H1 (cell line): ENCODE measurements around the gene OLFM3. TPM values are rescaled to one million over a fixed set of nuclear protein-coding genes. Genes with fewer than 3 reads are reported as not detected.

Source experiments
- CTCF ChIA-PET: fragments of 300-600 bp; sonication (Branson Sonifier 250); formaldehyde crosslinking; loops from one replicate; lab custom pipeline; 2021; ENCODE audit not compliant: partially characterized antibody; lab: Charles Lee
- POLR2A ChIA-PET: fragments of 300-600 bp; sonication (Branson Sonifier 250); formaldehyde crosslinking; loops from one replicate; lab custom pipeline; 2021; ENCODE audit warnings: inconsistent platforms; ENCODE audit not compliant: partially characterized antibody; lab: Charles Lee
- DNase-seq, 2 experiments: peaks; one replicate each; pipeline versions ENCODE4 v3.0.0 to v3.0.0-alpha.2; 2010 to 2022; ENCODE audit warnings: low spot score in 2 of 2, low read depth in 1 of 2, mixed read lengths in 1 of 2
- FAIRE-seq: peaks from 2 replicates; lab custom pipeline; 2011; peaks lifted over from hg19 to GRCh38; lab: Jason Lieb, UNC
- H2AFZ ChIP-seq: 2 replicates; pipeline ENCODE4 v1.8.1; 2012; ENCODE audit warnings: low read length, inconsistent platforms
- H2AK5ac ChIP-seq: 2 replicates; pipeline ENCODE4 v1.6.1; 2013; ENCODE audit warnings: low read depth, low read length
- H2BK120ac ChIP-seq: replicated peaks from 2 replicates; pipeline ENCODE3; 2013; ENCODE audit warnings: low read depth, low read length, inconsistent platforms
- H2BK12ac ChIP-seq: 2 replicates; pipeline ENCODE4 v1.6.1; 2013; ENCODE audit warnings: low read depth, low read length
- H2BK15ac ChIP-seq: 2 replicates; pipeline ENCODE4 v1.6.1; 2013; ENCODE audit warnings: low read length
- H2BK20ac ChIP-seq: 2 replicates; pipeline ENCODE4 v1.6.1; 2013; ENCODE audit warnings: low read length
- H2BK5ac ChIP-seq: 2 replicates; pipeline ENCODE4 v1.6.1; 2013; ENCODE audit warnings: low read depth, low read length
- H3K14ac ChIP-seq: 2 replicates; pipeline ENCODE4 v1.6.1; 2013; ENCODE audit warnings: inconsistent platforms; ENCODE audit not compliant: insufficient read length
- H3K18ac ChIP-seq: 2 replicates; pipeline ENCODE4 v1.6.1; 2013; ENCODE audit warnings: low read length; ENCODE audit errors: extremely low read depth
- H3K23ac ChIP-seq: 2 replicates; pipeline ENCODE4 v1.6.1; 2013; ENCODE audit warnings: inconsistent platforms; ENCODE audit not compliant: insufficient read length
- H3K23me2 ChIP-seq: 2 replicates; pipeline ENCODE4 v1.6.1; 2013; ENCODE audit warnings: low read depth, low read length
- H3K27ac ChIP-seq: 2 replicates; pipeline ENCODE4 v1.6.1; 2011; ENCODE audit warnings: low read depth, low read length, inconsistent platforms
- H3K27me3 ChIP-seq, 4 experiments: replicated peaks in 1 of 4; 1 replicate in 1 of 4; 2 replicates in 3 of 4; pipeline versions ENCODE4 v1.6.1 to v1.8.1; 2011 to 2013; ENCODE audit warnings: low read length in 3 of 4, mild to moderate bottlenecking in 3 of 4, inconsistent platforms in 2 of 4, mixed read lengths in 2 of 4, moderate library complexity in 1 of 4; ENCODE audit not compliant: control insufficient read depth in 3 of 4, insufficient read depth in 3 of 4; ENCODE audit errors: extremely low read depth in 1 of 4
- H3K36me3 ChIP-seq, 4 experiments: 2 replicates each; pipeline versions ENCODE4 v1.6.1 to v1.8.1; 2011 to 2013; ENCODE audit warnings: mild to moderate bottlenecking in 4 of 4, low read length in 3 of 4, moderate library complexity in 2 of 4, control low read depth in 1 of 4, inconsistent platforms in 1 of 4; ENCODE audit not compliant: insufficient read depth in 4 of 4, control insufficient read depth in 2 of 4
- H3K4ac ChIP-seq: replicated peaks from 2 replicates; pipeline ENCODE3; 2013; ENCODE audit warnings: low read length, low read depth, mixed read lengths, inconsistent platforms; ENCODE audit not compliant: insufficient read length
- H3K4me1 ChIP-seq, 4 experiments: replicated peaks in 1 of 4; 1 replicate in 1 of 4; 2 replicates in 3 of 4; pipeline versions ENCODE4 v1.6.1 to v1.8.1; 2011 to 2013; ENCODE audit warnings: low read length in 3 of 4, inconsistent platforms in 2 of 4, mixed read lengths in 1 of 4; ENCODE audit not compliant: insufficient read depth in 4 of 4, control insufficient read depth in 3 of 4
- H3K4me2 ChIP-seq, 2 experiments: 2 replicates each; pipeline versions ENCODE4 v1.6.1 to v1.8.1; 2011 to 2013; ENCODE audit warnings: low read depth in 2 of 2, low read length in 2 of 2, control low read depth in 1 of 2, inconsistent platforms in 1 of 2, mild to moderate bottlenecking in 1 of 2; ENCODE audit not compliant: insufficient read depth in 1 of 2
- H3K4me3 ChIP-seq, 4 experiments: fragments of 200-600, 300-600 bp in 1 of 4; sonication (generic), shearing (Covaris generic), sonication (Bioruptor Twin) in 1 of 4; 2 replicates each; pipeline versions ENCODE4 v1.5.1 to v1.8.1; 2011 to 2016; ENCODE audit warnings: low read length in 4 of 4, low read depth in 3 of 4, control low read depth in 2 of 4, inconsistent platforms in 2 of 4, mild to moderate bottlenecking in 2 of 4, mixed read lengths in 1 of 4, moderate library complexity in 1 of 4; ENCODE audit not compliant: insufficient read depth in 2 of 4; ENCODE audit errors: extremely low read depth in 1 of 4
- H3K56ac ChIP-seq: replicated peaks from 2 replicates; pipeline ENCODE3; 2013; ENCODE audit warnings: low read depth, mild to moderate bottlenecking, mixed read lengths, low read length, inconsistent platforms; ENCODE audit not compliant: insufficient read length
- H3K79me1 ChIP-seq: 2 replicates; pipeline ENCODE4 v1.6.1; 2013; ENCODE audit warnings: low read depth, low read length, control low read depth
- H3K79me2 ChIP-seq, 2 experiments: 2 replicates each; pipeline versions ENCODE4 v1.6.1 to v1.8.1; 2012 to 2013; ENCODE audit warnings: low read length in 2 of 2, mild to moderate bottlenecking in 2 of 2, inconsistent platforms in 1 of 2; ENCODE audit not compliant: insufficient read depth in 2 of 2, control insufficient read depth in 1 of 2
- H3K9ac ChIP-seq, 4 experiments: replicated peaks in 1 of 4; 1 replicate in 1 of 4; 2 replicates in 3 of 4; pipeline versions ENCODE4 v1.6.1 to v1.8.1; 2011 to 2013; ENCODE audit warnings: low read depth in 3 of 4, low read length in 3 of 4, control low read depth in 2 of 4, mild to moderate bottlenecking in 2 of 4, moderate library complexity in 2 of 4, inconsistent platforms in 1 of 4; ENCODE audit errors: extremely low read depth in 1 of 4
- H3K9me3 ChIP-seq, 2 experiments: 2 replicates each; pipeline versions ENCODE4 v1.6.1 to v1.8.1; 2012 to 2013; ENCODE audit warnings: mild to moderate bottlenecking in 2 of 2, moderate library complexity in 2 of 2, control low read depth in 1 of 2, inconsistent platforms in 1 of 2, low read depth in 1 of 2, low read length in 1 of 2, mixed read lengths in 1 of 2; ENCODE audit not compliant: insufficient read depth in 2 of 2
- H4K20me1 ChIP-seq, 2 experiments: replicated peaks in 1 of 2; 2 replicates each; pipeline versions ENCODE3 to v1.8.1; 2011 to 2013; ENCODE audit warnings: inconsistent platforms in 2 of 2, low read length in 2 of 2, mild to moderate bottlenecking in 1 of 2; ENCODE audit not compliant: insufficient read depth in 2 of 2, control insufficient read depth in 1 of 2
- H4K5ac ChIP-seq: 2 replicates; pipeline ENCODE4 v1.6.1; 2013; ENCODE audit warnings: low read length, low read depth, mixed read lengths, inconsistent platforms; ENCODE audit not compliant: insufficient read length
- H4K8ac ChIP-seq: 2 replicates; pipeline ENCODE4 v1.8.0; 2013; ENCODE audit warnings: mild to moderate bottlenecking, moderate library complexity, low read length, inconsistent platforms; ENCODE audit not compliant: insufficient read depth; ENCODE audit errors: extremely low read depth
- H4K91ac ChIP-seq: replicated peaks from 2 replicates; pipeline ENCODE3; 2013; ENCODE audit warnings: low read length, mixed read lengths, inconsistent platforms; ENCODE audit not compliant: insufficient read length
- BACH1 ChIP-seq: IDR thresholded peaks from 2 replicates; pipeline ENCODE4 v1.6.1; 2012; ENCODE audit warnings: low read length, improper control_type of control experiment
- BCL11A ChIP-seq, 2 experiments: IDR thresholded peaks; one replicate each; pipeline ENCODE4 v1.6.1; 2011; ENCODE audit warnings: low read depth in 2 of 2, low read length in 2 of 2, mild to moderate bottlenecking in 2 of 2
- BRCA1 ChIP-seq: IDR thresholded peaks from 2 replicates; pipeline ENCODE4 v1.6.1; 2012; ENCODE audit warnings: low read depth, low read length, improper control_type of control experiment
- EGR1 ChIP-seq: IDR thresholded peaks from 2 replicates; pipeline ENCODE4 v1.6.1; 2011; ENCODE audit warnings: low read depth, low read length, borderline replicate concordance
- EZH2 ChIP-seq: fragments of 200-600 bp; sonication (generic); IDR thresholded peaks from 2 replicates; pipeline ENCODE4 v1.7.1; 2012; ENCODE audit warnings: low read depth, mild to moderate bottlenecking, moderate library complexity, low read length, inconsistent platforms; ENCODE audit not compliant: severe bottlenecking
- FOSL1 ChIP-seq: IDR thresholded peaks from 2 replicates; pipeline ENCODE4 v1.6.1; 2011; ENCODE audit warnings: mild to moderate bottlenecking, low read depth, low read length, moderate library complexity; ENCODE audit not compliant: insufficient read depth
- GTF2F1 ChIP-seq: IDR thresholded peaks from 2 replicates; pipeline ENCODE4 v1.6.1; 2012; ENCODE audit warnings: low read depth, low read length, improper control_type of control experiment, borderline replicate concordance
- MAFK ChIP-seq: IDR thresholded peaks from 2 replicates; pipeline ENCODE4 v1.6.1; 2012; ENCODE audit warnings: low read depth, mild to moderate bottlenecking, improper control_type of control experiment, low read length
- NANOG ChIP-seq: IDR thresholded peaks from 2 replicates; pipeline ENCODE4 v1.6.1; 2011; ENCODE audit warnings: low read length, low read depth, mild to moderate bottlenecking, inconsistent platforms; ENCODE audit not compliant: insufficient read depth, poor library complexity, severe bottlenecking
- RNF2 ChIP-seq: fragments of 200-900, 300-1000 bp; sonication (generic); IDR thresholded peaks from 2 replicates; pipeline ENCODE4 v1.7.1; 2016; ENCODE audit warnings: borderline replicate concordance, low read depth, mild to moderate bottlenecking, antibody characterized with exemption, low read length; ENCODE audit not compliant: poor library complexity, severe bottlenecking; ENCODE audit errors: missing control alignments
- SP4 ChIP-seq: IDR thresholded peaks from 2 replicates; pipeline ENCODE4 v1.6.1; 2012; ENCODE audit warnings: low read length, inconsistent platforms
- TAF1 ChIP-seq: IDR thresholded peaks from 2 replicates; pipeline ENCODE4 v1.6.1; 2011; ENCODE audit warnings: mild to moderate bottlenecking, low read depth, low read length
- TAF7 ChIP-seq: optimal IDR thresholded peaks from 2 replicates; pipeline ENCODE3; 2011; ENCODE audit warnings: low read depth, mild to moderate bottlenecking, inconsistent platforms, low read length, moderate library complexity, borderline replicate concordance
- TCF12 ChIP-seq: IDR thresholded peaks from 2 replicates; pipeline ENCODE4 v1.6.1; 2011; ENCODE audit warnings: low read depth, mild to moderate bottlenecking, low read length
- YY1 ChIP-seq: IDR thresholded peaks from 2 replicates; pipeline ENCODE4 v1.6.1; 2011; ENCODE audit warnings: low read depth, mild to moderate bottlenecking, low read length
- WGBS, 2 experiments: shearing (Covaris generic) in 1 of 2; methylation state at CpG; one replicate each; pipeline versions ENCODE4 v1.1.6 to v1.1.7; 2013 to 2015; ENCODE audit warnings: low lambda C conversion rate in 2 of 2, mixed read lengths in 2 of 2, inconsistent platforms in 1 of 2, low coverage in 1 of 2, missing lambda C conversion rate in 1 of 2; ENCODE audit not compliant: insufficient replicate concordance in 2 of 2, insufficient coverage in 1 of 2, insufficient read length in 1 of 2; ENCODE audit errors: extremely low coverage in 1 of 2, missing lambda C conversion rate in 1 of 2; 5-methylcytosine and 5-hydroxymethylcytosine counted together
- polyA plus RNA-seq, 7 experiments: library from polyadenylated mRNA; depleted of rRNA in 3 of 7; stranded (reverse) in 5 of 7; unstranded in 2 of 7; fragments of >200 nt in 5 of 7; fragments of 200-250 nt in 2 of 7; gene quantifications; 1 replicate in 5 of 7; 2 replicates in 1 of 7; 4 replicates in 1 of 7; pipeline versions ENCODE4 v1.2.1 to v1.2.3, GENCODE V29; 2011 to 2013; ENCODE audit warnings: missing spikeins in 2 of 7, mixed read lengths in 2 of 7
- total RNA-seq: library from RNA; stranded (reverse); fragmentation: NEBNext Ultra II Directional; extraction: Animal tissue kit (Norgen Biotek cat#: 25700); gene quantifications from 2 replicates; pipeline ENCODE4 v1.2.1, GENCODE V29; 2021

OLFM3 gene
- total and polyA plus RNA-seq, 2 of the 8 experiments (the other 6 are each of a cell fraction or from before 2014, with no cell fraction given): 0.30 to 0.32 TPM

GRCh38 chr1:101967871-101968270 lies 28.9 kb downstream of the OLFM3 start:
- Histone ChIP-seq H3K4me3 (no peak overlapping the region), H3K9ac (no peak overlapping the region), H2BK5ac (no peak overlapping the region), H3K9me3 (no peaks in the 10 kb centered on the region), H4K5ac (no peak overlapping the region), H2AK5ac (no peak overlapping the region), H3K79me2 (no peaks in the 10 kb centered on the region), H3K27me3 (no peaks in the 10 kb centered on the region), H3K23ac (no peak overlapping the region), H3K4ac (no peak overlapping the region), H3K4me1 (peaks cover 0 to 1% (median 0%) of the 10 kb centered on the region in 4 experiments; a peak in 1 of 7 replicates), H3K23me2 (no peaks in the 10 kb centered on the region), H2BK20ac (no peak overlapping the region), H3K36me3 (no peaks in the 10 kb centered on the region), H3K14ac (no peak overlapping the region), H2BK12ac (no peak overlapping the region), H3K79me1 (no peaks in the 10 kb centered on the region), H4K8ac (no peak overlapping the region), H4K20me1 (no peaks in the 10 kb centered on the region), H2BK120ac (no peak overlapping the region), H2AFZ (no peak overlapping the region), H3K27ac (no peak overlapping the region), H4K91ac (no peak overlapping the region), H2BK15ac (no peak overlapping the region), H3K18ac (no peak overlapping the region), H3K4me2 (no peak overlapping the region), H3K56ac (no peak overlapping the region)
- ChIA-PET CTCF (interaction anchor here (1.1 to 1.2 kb wide), 2 partner anchors 128 to 1002 kb away, joined by 3 read pairs; no protein-coding TSS in a partner anchor), POLR2A (no interaction called here)
- no peak for DNase-seq
- FAIRE-seq: no peak
- 93% methylated on average over 4 of the region's 4 CpGs; no CpG with 5 or more reads in 1 of the 2 experiments for WGBS, 2 experiments
- TF ChIP-seq EZH2: no peak
- no peak for TF ChIP-seq BRCA1
- no peak for TF ChIP-seq TAF7
- no peak for TF ChIP-seq MAFK
- no peak for TF ChIP-seq BACH1
- no peak for TF ChIP-seq EGR1
- TF ChIP-seq NANOG: no peak
- no peak for TF ChIP-seq BCL11A (IDR thresholded peaks at IDR 0.05; ENCODE audit: low read depth in 2 of 2, low read length in 2 of 2)
- no peak for TF ChIP-seq RNF2
- TF ChIP-seq TCF12: no peak
- TF ChIP-seq SP4: no peak
- TF ChIP-seq GTF2F1: no peak
- no peak for TF ChIP-seq FOSL1
- TF ChIP-seq TAF1: no peak
- no peak for TF ChIP-seq YY1
